ENCODE data around the gene LYZL6.
A peak's percentile ranks its signal among the peaks of the same experiment; 100 is the strongest.

Gene LYZL6

GRCh38 chr17:35920229-35920628, 23.3 kb downstream of the LYZL6 start:
- Mint-ChIP-seq H3K4me1 (peaks cover 11% of the 10 kb centered on the region), H3K27me3 (ENCODE audit: low read depth) (peaks cover 6% of the 10 kb centered on the region), H3K36me3 (ENCODE audit: low read depth) (peaks cover 3% of the 10 kb centered on the region), H3K27ac (no peak overlapping the region), H3K9me3 (peaks cover 3% of the 10 kb centered on the region), H3K4me3 (no peak overlapping the region)
- TF ChIP-seq CTCF (IDR thresholded peaks at IDR 0.05; ENCODE audit: unreplicated experiment in 3 of 3): no peak

GRCh38 chr17:35918665-35919064, 24.8 kb downstream of the LYZL6 start:
- H3K36me3 Mint-ChIP-seq (ENCODE audit: low read depth): peaks cover 3% of the 10 kb centered on the region
- peaks cover 6% of the 10 kb centered on the region for H3K9me3 Mint-ChIP-seq
- peaks cover 11% of the 10 kb centered on the region for H3K4me1 Mint-ChIP-seq
- H3K27ac Mint-ChIP-seq: no peak overlapping the region
- H3K27me3 Mint-ChIP-seq (ENCODE audit: low read depth): peaks cover 6% of the 10 kb centered on the region
- no peak for TF ChIP-seq CTCF (IDR thresholded peaks at IDR 0.05; ENCODE audit: unreplicated experiment in 3 of 3)
- no peak overlapping the region for H3K4me3 Mint-ChIP-seq

- no peak for TF ChIP-seq CTCF (IDR thresholded peaks at IDR 0.05; ENCODE audit: unreplicated experiment in 3 of 3)
- H3K4me3 Mint-ChIP-seq: no peak overlapping the region
- peaks cover 6% of the 10 kb centered on the region for H3K27me3 Mint-ChIP-seq (ENCODE audit: low read depth)
- peaks cover 6% of the 10 kb centered on the region for H3K9me3 Mint-ChIP-seq
- H3K27ac Mint-ChIP-seq: no peak overlapping the region
- H3K36me3 Mint-ChIP-seq (ENCODE audit: low read depth): peaks cover 3% of the 10 kb centered on the region
- peaks cover 11% of the 10 kb centered on the region for H3K4me1 Mint-ChIP-seq
These were observed 25.8 kb downstream of the LYZL6 start for GRCh38 chr17:35917519-35918213.

- Mint-ChIP-seq H3K4me3 (no peak overlapping the region), H3K27ac (peak overlapping the region in 1 of 3 experiments; percentile 56), H3K9me3 (peaks cover 14% of the 10 kb centered on the region), H3K36me3 (ENCODE audit: low read depth) (peaks cover 3% of the 10 kb centered on the region), H3K4me1 (peaks cover 7% of the 10 kb centered on the region), H3K27me3 (ENCODE audit: low read depth) (peaks cover 6% of the 10 kb centered on the region)
- TF ChIP-seq CTCF (IDR thresholded peaks at IDR 0.05; ENCODE audit: unreplicated experiment in 3 of 3): no peak
These were observed 28.2 kb downstream of the LYZL6 start for GRCh38 chr17:35915153-35915964.

- TF ChIP-seq CTCF (IDR thresholded peaks at IDR 0.05; ENCODE audit: unreplicated experiment in 3 of 3): no peak
- H3K36me3 Mint-ChIP-seq (ENCODE audit: low read depth): peaks cover 3% of the 10 kb centered on the region
- H3K27me3 Mint-ChIP-seq (ENCODE audit: low read depth): peaks cover 6% of the 10 kb centered on the region
- H3K4me3 Mint-ChIP-seq: no peak overlapping the region
- no peak overlapping the region for H3K27ac Mint-ChIP-seq
- peaks cover 7% of the 10 kb centered on the region for H3K4me1 Mint-ChIP-seq
- peaks cover 11% of the 10 kb centered on the region for H3K9me3 Mint-ChIP-seq
These were observed 29.2 kb downstream of the LYZL6 start for GRCh38 chr17:35914354-35914753.

Data from nephron (organoid).